NCI-H2107 treated with DMSO at 0.1 percent for 48 hours (cell line): ENCODE results near the gene PBX4.

ENCODE experiments used
- DNase-seq: peaks from one replicate; lab custom pipeline; 2025; ENCODE audit not compliant: unreplicated experiment; lab: John Stamatoyannopoulos, UW

PBX4 gene

GRCh38 chr19:19649580-19649995 is 31.1 kb upstream of the PBX4 start:
- no peak for DNase-seq

- no peak for DNase-seq
Measured at GRCh38 chr19:19649155-19649554, 30.7 kb upstream of the PBX4 start.

GRCh38 chr19:19647037-19647835 is 28.7 kb upstream of the PBX4 start:
- DNase-seq, result no peak

GRCh38 chr19:19645233-19645870 is 26.9 kb upstream of the PBX4 start:
- DNase-seq, result no peak

GRCh38 chr19:19644054-19644388 is 25.5 kb upstream of the PBX4 start:
- DNase-seq, result no peak

- no peak for DNase-seq
Measured at GRCh38 chr19:19643158-19644053, 24.9 kb upstream of the PBX4 start, which contains the start of gene GMIP. Gene GMIP, minus strand, starts transcription at chr19:19643657. Its CDS starts 128 bp downstream, at chr19:19643529.

GRCh38 chr19:19642506-19643157 is 24.1 kb upstream of the PBX4 start:
- DNase-seq, result no peak

GRCh38 chr19:19637523-19638251 is 19.2 kb upstream of the PBX4 start:
- DNase-seq, result no peak

- DNase-seq, result no peak
Measured at GRCh38 chr19:19637186-19637522, 18.7 kb upstream of the PBX4 start.

- DNase-seq, result no peak
Measured at GRCh38 chr19:19636573-19637185, 18.2 kb upstream of the PBX4 start.

GRCh38 chr19:19635313-19635702 is 16.8 kb upstream of the PBX4 start:
- DNase-seq, result no peak

- no peak for DNase-seq
Measured at GRCh38 chr19:19634516-19635312, 16.2 kb upstream of the PBX4 start.

- no peak for DNase-seq
Measured at GRCh38 chr19:19633711-19634515, 15.4 kb upstream of the PBX4 start.

GRCh38 chr19:19632661-19633060 is 14.2 kb upstream of the PBX4 start:
- DNase-seq, result no peak

GRCh38 chr19:19631346-19631745 is 12.9 kb upstream of the PBX4 start:
- DNase-seq, result no peak

- no peak for DNase-seq
Measured at GRCh38 chr19:19630426-19630825, 11.9 kb upstream of the PBX4 start.

GRCh38 chr19:19630062-19630414 is 11.6 kb upstream of the PBX4 start:
- no peak for DNase-seq

- DNase-seq, result no peak
Measured at GRCh38 chr19:19628501-19629134, 10.1 kb upstream of the PBX4 start.
